SH-SY5Y (cell line): ENCODE results near the gene ARHGAP24.

ENCODE experiments used
- GATA2 ChIP-seq: IDR thresholded peaks from 2 replicates; pipeline ENCODE4 v1.6.1; 2011; ENCODE audit warnings: mild to moderate bottlenecking, low read depth, low read length
- GATA3 ChIP-seq: IDR thresholded peaks from 2 replicates; pipeline ENCODE4 v1.6.1; 2011; ENCODE audit warnings: low read depth, mild to moderate bottlenecking, low read length, moderate library complexity

ARHGAP24 gene

GRCh38 chr4:85671120-85671519, 196.2 kb downstream of the ARHGAP24 start:
- TF ChIP-seq GATA3 (no peak), GATA2 (no peak)

- no peak for TF ChIP-seq GATA3
- TF ChIP-seq GATA2 = no peak
Measured at GRCh38 chr4:85672116-85672515, 197.2 kb downstream of the ARHGAP24 start.

GRCh38 chr4:85672959-85673358, 198.0 kb downstream of the ARHGAP24 start:
- no peak for TF ChIP-seq GATA2
- TF ChIP-seq GATA3 = no peak

GRCh38 chr4:85673540-85673939, 198.6 kb downstream of the ARHGAP24 start:
- TF ChIP-seq GATA2 (no peak), GATA3 (no peak)

GRCh38 chr4:85675076-85676049, 200.4 kb downstream of the ARHGAP24 start:
- TF ChIP-seq GATA2 = no peak
- TF ChIP-seq GATA3 = no peak

GRCh38 chr4:85676050-85676425, 201.1 kb downstream of the ARHGAP24 start:
- TF ChIP-seq GATA2 (no peak), GATA3 (no peak)

- TF ChIP-seq GATA2 = no peak
- no peak for TF ChIP-seq GATA3
Measured at GRCh38 chr4:85676850-85677590, 202.1 kb downstream of the ARHGAP24 start.

GRCh38 chr4:85681221-85681657, 206.3 kb downstream of the ARHGAP24 start:
- no peak for TF ChIP-seq GATA2
- TF ChIP-seq GATA3 = no peak

- TF ChIP-seq GATA3 = no peak
- TF ChIP-seq GATA2 = no peak
Measured at GRCh38 chr4:85681921-85682320, 207.0 kb downstream of the ARHGAP24 start.

GRCh38 chr4:85682391-85682790, 207.4 kb downstream of the ARHGAP24 start:
- TF ChIP-seq GATA3 (no peak), GATA2 (no peak)

GRCh38 chr4:85684676-85685075, 209.7 kb downstream of the ARHGAP24 start:
- no peak for TF ChIP-seq GATA3
- TF ChIP-seq GATA2 = no peak

- TF ChIP-seq GATA2 = no peak
- TF ChIP-seq GATA3 = no peak
Measured at GRCh38 chr4:85686398-85686797, 211.4 kb downstream of the ARHGAP24 start.

GRCh38 chr4:85688055-85688740, 213.2 kb downstream of the ARHGAP24 start:
- TF ChIP-seq GATA2 (no peak), GATA3 (no peak)

- TF ChIP-seq GATA3 = no peak
- TF ChIP-seq GATA2 = no peak
Measured at GRCh38 chr4:85696661-85697060, 221.7 kb downstream of the ARHGAP24 start.
